HepG2 (cell line): ENCODE data around the gene VCL. TPM values are rescaled to one million over a fixed set of nuclear protein-coding genes. Genes with fewer than 3 reads are reported as not detected.

ENCODE experiments used
- CHD4 ChIP-seq: fragments of 200-600 bp; sonication (generic); IDR thresholded peaks from 2 replicates; pipeline ENCODE4 v1.7.0; 2017; ENCODE audit warnings: mild to moderate bottlenecking, low read length, borderline replicate concordance
- DR1 ChIP-seq: sonication (generic); formaldehyde crosslinking; IDR thresholded peaks from 2 replicates; pipeline ENCODE4 v1.8.0; 2021; ENCODE audit warnings: mild to moderate bottlenecking, missing genetic modification reagents, inconsistent platforms
- EHMT2 ChIP-seq: fragments of 200-600 bp; sonication (generic); IDR thresholded peaks from 2 replicates; pipeline ENCODE4 v1.7.0; 2017; ENCODE audit warnings: antibody characterized with exemption, low read depth, low read length, borderline replicate concordance
- ESRRA ChIP-seq: sonication (generic); formaldehyde crosslinking; IDR thresholded peaks from 2 replicates; pipeline ENCODE4 v1.5.1; 2020; ENCODE audit warnings: mild to moderate bottlenecking, low read depth, missing genetic modification reagents
- EZH2 ChIP-seq: conservative IDR thresholded peaks from 2 replicates; pipeline ENCODE4 v1.6.1; 2012; ENCODE audit warnings: mild to moderate bottlenecking, low read depth, low read length, moderate library complexity
- FOXJ3 ChIP-seq: sonication (generic); formaldehyde crosslinking; IDR thresholded peaks from 2 replicates; pipeline ENCODE4 v1.4.0; 2020; ENCODE audit warnings: missing genetic modification reagents, mild to moderate bottlenecking, borderline replicate concordance
- HMG20A ChIP-seq: IDR thresholded peaks from 2 replicates; pipeline ENCODE4 v1.6.1; 2016; ENCODE audit warnings: borderline replicate concordance
- MAFF ChIP-seq: IDR thresholded peaks from 2 replicates; pipeline ENCODE4 v1.6.1; 2011; ENCODE audit warnings: low read depth, low read length, improper control_type of control experiment
- PAWR ChIP-seq: sonication (generic); formaldehyde crosslinking; IDR thresholded peaks from 2 replicates; pipeline ENCODE4 v1.4.0; 2020; ENCODE audit warnings: missing genetic modification reagents, mild to moderate bottlenecking, borderline replicate concordance
- PHB2 ChIP-seq: fragments of 450-650 bp; IDR thresholded peaks from 2 replicates; pipeline ENCODE4 v1.6.1; 2018; ENCODE audit not compliant: partially characterized antibody
- PHF20 ChIP-seq: sonication (generic); formaldehyde crosslinking; IDR thresholded peaks from 2 replicates; pipeline ENCODE4 v1.5.0; 2020; ENCODE audit warnings: mild to moderate bottlenecking, missing genetic modification reagents
- RFXAP ChIP-seq: sonication (generic); formaldehyde crosslinking; IDR thresholded peaks from 2 replicates; pipeline ENCODE4 v1.4.0; 2020; ENCODE audit warnings: missing genetic modification reagents, borderline replicate concordance
- SIN3A ChIP-seq: IDR thresholded peaks from 2 replicates; pipeline ENCODE4 v1.6.1; 2011; ENCODE audit warnings: low read depth, mild to moderate bottlenecking, control low read depth, low read length, borderline replicate concordance
- SOX6 ChIP-seq, 2 experiments: fragments of 450-650 bp in 1 of 2; sonication (generic) in 1 of 2; formaldehyde crosslinking in 1 of 2; IDR thresholded peaks; 2 replicates each; pipeline versions ENCODE4 v1.4.0 to v1.6.1; 2017 to 2020; ENCODE audit warnings: antibody characterized with exemption in 1 of 2, mild to moderate bottlenecking in 1 of 2, missing genetic modification reagents in 1 of 2
- SRSF9 ChIP-seq: fragments of 200-400 bp; formaldehyde crosslinking; IDR thresholded peaks from 2 replicates; pipeline ENCODE4 v1.6.1; 2018; ENCODE audit warnings: borderline replicate concordance, mild to moderate bottlenecking, low read depth, low read length; ENCODE audit not compliant: insufficient read depth, poor library complexity, severe bottlenecking
- TRIM24 ChIP-seq: sonication (generic); formaldehyde crosslinking; IDR thresholded peaks from 2 replicates; pipeline ENCODE4 v1.8.0; 2022; ENCODE audit warnings: mild to moderate bottlenecking, missing genetic modification reagents
- U2AF2 ChIP-seq: fragments of 200-400 bp; formaldehyde crosslinking; IDR thresholded peaks from 2 replicates; pipeline ENCODE4 v1.6.1; 2017; ENCODE audit warnings: low read depth, mild to moderate bottlenecking, low read length
- ZNF253 ChIP-seq: sonication (generic); formaldehyde crosslinking; IDR thresholded peaks from 2 replicates; pipeline ENCODE4 v1.8.0; 2022; ENCODE audit warnings: mild to moderate bottlenecking, missing genetic modification reagents, borderline replicate concordance
- ZNF256 ChIP-seq: sonication (generic); formaldehyde crosslinking; conservative IDR thresholded peaks from 2 replicates; pipeline ENCODE4 v1.4.0; 2020; ENCODE audit warnings: missing genetic modification reagents
- ZNF678 ChIP-seq: sonication (generic); formaldehyde crosslinking; IDR thresholded peaks from 2 replicates; pipeline ENCODE4 v1.4.0; 2020; ENCODE audit warnings: mild to moderate bottlenecking, missing genetic modification reagents
- ZNF83 ChIP-seq: sonication (generic); formaldehyde crosslinking; IDR thresholded peaks from 2 replicates; pipeline ENCODE4 v1.4.0; 2020; ENCODE audit warnings: missing genetic modification reagents, mild to moderate bottlenecking, borderline replicate concordance
- polyA plus RNA-seq, 8 experiments: library from polyadenylated mRNA; depleted of rRNA in 3 of 8; stranded (reverse) in 7 of 8; unstranded in 1 of 8; fragments of >200 nt; fragmentation: Illumina TruSeq in 4 of 8; extraction: Trizol in 4 of 8; gene quantifications; 2 replicates each; pipeline versions ENCODE4 v1.2.1 to v1.2.3, GENCODE V29; 2011 to 2016; ENCODE audit warnings: low read depth in 4 of 8, missing spikeins in 1 of 8, mixed read lengths in 1 of 8; ENCODE audit not compliant: insufficient read depth in 1 of 8
- total RNA-seq, 5 experiments: library from RNA; depleted of rRNA; stranded (reverse); fragments of >200 nt; fragmentation: Illumina TruSeq; extraction: Trizol; gene quantifications; 2 replicates each; pipeline ENCODE4 v1.2.3, GENCODE V29; 2016; ENCODE audit warnings: low read depth in 1 of 5
- TF ChIP-seq, protein P1 (sequence below): conservative IDR thresholded peaks from 2 replicates; pipeline ENCODE4 v1.6.1; 2018; ENCODE audit warnings: missing genetic modification reagents
- TF ChIP-seq, protein P2 (sequence below): IDR thresholded peaks from 2 replicates; pipeline ENCODE4 v1.6.1; 2016; ENCODE audit warnings: missing compliant biosample characterization, missing genetic modification reagents, borderline replicate concordance
- TF ChIP-seq, protein P3 (sequence below): fragments of 450-650 bp; IDR thresholded peaks from 2 replicates; pipeline ENCODE4 v1.6.1; 2016

Gene VCL
- total and polyA plus RNA-seq, 2 of the 13 experiments (the other 11 are each of a cell fraction or from before 2014, with no cell fraction given), result 17.3 to 26.9 TPM

DNA sequence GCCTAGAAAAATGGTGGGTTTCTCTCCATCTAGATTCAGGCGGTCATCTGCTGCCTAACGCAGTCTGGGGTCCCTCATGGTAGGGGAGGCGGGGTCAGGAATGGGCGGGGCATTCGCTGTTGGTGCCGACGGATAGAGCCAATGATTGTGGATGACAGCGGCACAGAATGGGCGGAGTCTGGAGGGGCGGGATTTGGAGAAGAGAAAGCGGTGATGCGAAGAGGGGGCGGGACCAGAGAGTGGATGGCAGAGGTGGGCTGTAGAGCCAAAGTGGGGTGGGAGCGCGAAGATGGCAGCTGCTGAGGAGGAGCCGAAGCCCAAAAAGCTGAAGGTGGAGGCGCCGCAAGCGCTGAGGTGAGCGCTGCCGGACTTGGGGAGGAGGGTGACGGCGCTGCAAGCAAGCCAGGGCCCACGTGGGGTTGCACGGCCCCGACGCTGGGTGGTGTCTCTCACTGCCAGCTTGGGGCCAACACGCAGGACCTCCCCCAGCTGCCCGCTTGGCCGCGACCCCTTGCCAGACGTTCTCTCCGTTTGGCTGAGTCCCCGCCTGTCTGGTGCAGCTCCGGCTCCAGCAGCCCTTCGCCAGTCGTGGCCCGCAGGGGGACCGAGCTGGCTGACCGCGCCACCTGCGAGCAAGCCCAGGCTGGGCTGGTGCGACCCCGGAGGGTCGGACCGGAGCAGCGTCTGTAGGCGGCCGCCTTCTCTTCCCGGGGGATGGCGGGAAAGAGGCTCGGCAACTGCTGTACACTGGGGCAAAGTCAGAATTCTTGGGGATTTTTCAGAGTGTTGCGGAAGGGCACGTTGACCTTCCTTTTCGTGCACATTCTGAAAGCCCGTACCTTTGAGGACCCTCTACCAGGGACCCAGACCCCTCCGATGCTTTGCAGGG lies 153.3 kb downstream of the VCL start, which contains the start of gene ADK (continued):
- TF ChIP-seq, protein P1, sequence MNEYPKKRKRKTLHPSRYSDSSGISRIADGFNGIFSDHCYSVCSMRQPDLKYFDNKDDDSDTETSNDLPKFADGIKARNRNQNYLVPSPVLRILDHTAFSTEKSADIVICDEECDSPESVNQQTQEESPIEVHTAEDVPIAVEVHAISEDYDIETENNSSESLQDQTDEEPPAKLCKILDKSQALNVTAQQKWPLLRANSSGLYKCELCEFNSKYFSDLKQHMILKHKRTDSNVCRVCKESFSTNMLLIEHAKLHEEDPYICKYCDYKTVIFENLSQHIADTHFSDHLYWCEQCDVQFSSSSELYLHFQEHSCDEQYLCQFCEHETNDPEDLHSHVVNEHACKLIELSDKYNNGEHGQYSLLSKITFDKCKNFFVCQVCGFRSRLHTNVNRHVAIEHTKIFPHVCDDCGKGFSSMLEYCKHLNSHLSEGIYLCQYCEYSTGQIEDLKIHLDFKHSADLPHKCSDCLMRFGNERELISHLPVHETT (CRISPR knock-in tag), result 0 out of 2 replicates have a peak, but pooled peaks have one; percentile 18
- TF ChIP-seq ZNF83 (no peak), EZH2 (no peak), ZNF678 (CRISPR knock-in tag) (no peak), PHB2 (no peak), HMG20A (no peak), RFXAP (no peak), FOXJ3 (no peak), DR1 (CRISPR knock-in tag) (no peak), EHMT2 (no peak), CHD4 (no peak), TRIM24 (no peak), SRSF9 (no peak), PAWR (no peak), PHF20 (CRISPR knock-in tag) (peak; percentile 65), MAFF (no peak), ESRRA (CRISPR knock-in tag) (no peak), ZNF256 (CRISPR knock-in tag) (no peak), SOX6 (IDR thresholded peaks at IDR 0.05) (no peak), SOX6 (CRISPR knock-in tag; IDR thresholded peaks at IDR 0.05) (peak; percentile 42; the same call in 1 of the 2 replicates), U2AF2 (no peak), ZNF253 (no peak), SIN3A (peak; percentile 61; the same call in 1 of the 2 replicates)
- TF ChIP-seq, protein P2, sequence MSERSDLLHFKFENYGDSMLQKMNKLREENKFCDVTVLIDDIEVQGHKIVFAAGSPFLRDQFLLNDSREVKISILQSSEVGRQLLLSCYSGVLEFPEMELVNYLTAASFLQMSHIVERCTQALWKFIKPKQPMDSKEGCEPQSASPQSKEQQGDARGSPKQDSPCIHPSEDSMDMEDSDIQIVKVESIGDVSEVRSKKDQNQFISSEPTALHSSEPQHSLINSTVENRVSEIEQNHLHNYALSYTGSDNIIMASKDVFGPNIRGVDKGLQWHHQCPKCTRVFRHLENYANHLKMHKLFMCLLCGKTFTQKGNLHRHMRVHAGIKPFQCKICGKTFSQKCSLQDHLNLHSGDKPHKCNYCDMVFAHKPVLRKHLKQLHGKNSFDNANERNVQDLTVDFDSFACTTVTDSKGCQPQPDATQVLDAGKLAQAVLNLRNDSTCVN (CRISPR knock-in tag), result no peak
- TF ChIP-seq, protein P3, sequence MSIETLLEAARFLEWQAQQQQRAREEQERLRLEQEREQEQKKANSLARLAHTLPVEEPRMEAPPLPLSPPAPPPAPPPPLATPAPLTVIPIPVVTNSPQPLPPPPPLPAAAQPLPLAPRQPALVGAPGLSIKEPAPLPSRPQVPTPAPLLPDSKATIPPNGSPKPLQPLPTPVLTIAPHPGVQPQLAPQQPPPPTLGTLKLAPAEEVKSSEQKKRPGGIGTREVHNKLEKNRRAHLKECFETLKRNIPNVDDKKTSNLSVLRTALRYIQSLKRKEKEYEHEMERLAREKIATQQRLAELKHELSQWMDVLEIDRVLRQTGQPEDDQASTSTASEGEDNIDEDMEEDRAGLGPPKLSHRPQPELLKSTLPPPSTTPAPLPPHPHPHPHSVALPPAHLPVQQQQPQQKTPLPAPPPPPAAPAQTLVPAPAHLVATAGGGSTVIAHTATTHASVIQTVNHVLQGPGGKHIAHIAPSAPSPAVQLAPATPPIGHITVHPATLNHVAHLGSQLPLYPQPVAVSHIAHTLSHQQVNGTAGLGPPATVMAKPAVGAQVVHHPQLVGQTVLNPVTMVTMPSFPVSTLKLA, result peak; percentile 62
